NAMALWA (cell line): ENCODE measurements around the gene ADAMTS14.
"Not testable (repeated sequence)": the region's sequence is repeated elsewhere in the genome, so short reads cannot be mapped to it uniquely, and the experiment has no call there.

Experiments used
- DNase-seq: peaks from one replicate; pipeline ENCODE4 v3.0.0-alpha.2; 2015; ENCODE audit warnings: low spot score

ADAMTS14 gene, protein sequence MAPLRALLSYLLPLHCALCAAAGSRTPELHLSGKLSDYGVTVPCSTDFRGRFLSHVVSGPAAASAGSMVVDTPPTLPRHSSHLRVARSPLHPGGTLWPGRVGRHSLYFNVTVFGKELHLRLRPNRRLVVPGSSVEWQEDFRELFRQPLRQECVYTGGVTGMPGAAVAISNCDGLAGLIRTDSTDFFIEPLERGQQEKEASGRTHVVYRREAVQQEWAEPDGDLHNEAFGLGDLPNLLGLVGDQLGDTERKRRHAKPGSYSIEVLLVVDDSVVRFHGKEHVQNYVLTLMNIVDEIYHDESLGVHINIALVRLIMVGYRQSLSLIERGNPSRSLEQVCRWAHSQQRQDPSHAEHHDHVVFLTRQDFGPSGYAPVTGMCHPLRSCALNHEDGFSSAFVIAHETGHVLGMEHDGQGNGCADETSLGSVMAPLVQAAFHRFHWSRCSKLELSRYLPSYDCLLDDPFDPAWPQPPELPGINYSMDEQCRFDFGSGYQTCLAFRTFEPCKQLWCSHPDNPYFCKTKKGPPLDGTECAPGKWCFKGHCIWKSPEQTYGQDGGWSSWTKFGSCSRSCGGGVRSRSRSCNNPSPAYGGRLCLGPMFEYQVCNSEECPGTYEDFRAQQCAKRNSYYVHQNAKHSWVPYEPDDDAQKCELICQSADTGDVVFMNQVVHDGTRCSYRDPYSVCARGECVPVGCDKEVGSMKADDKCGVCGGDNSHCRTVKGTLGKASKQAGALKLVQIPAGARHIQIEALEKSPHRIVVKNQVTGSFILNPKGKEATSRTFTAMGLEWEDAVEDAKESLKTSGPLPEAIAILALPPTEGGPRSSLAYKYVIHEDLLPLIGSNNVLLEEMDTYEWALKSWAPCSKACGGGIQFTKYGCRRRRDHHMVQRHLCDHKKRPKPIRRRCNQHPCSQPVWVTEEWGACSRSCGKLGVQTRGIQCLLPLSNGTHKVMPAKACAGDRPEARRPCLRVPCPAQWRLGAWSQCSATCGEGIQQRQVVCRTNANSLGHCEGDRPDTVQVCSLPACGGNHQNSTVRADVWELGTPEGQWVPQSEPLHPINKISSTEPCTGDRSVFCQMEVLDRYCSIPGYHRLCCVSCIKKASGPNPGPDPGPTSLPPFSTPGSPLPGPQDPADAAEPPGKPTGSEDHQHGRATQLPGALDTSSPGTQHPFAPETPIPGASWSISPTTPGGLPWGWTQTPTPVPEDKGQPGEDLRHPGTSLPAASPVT

DNA sequence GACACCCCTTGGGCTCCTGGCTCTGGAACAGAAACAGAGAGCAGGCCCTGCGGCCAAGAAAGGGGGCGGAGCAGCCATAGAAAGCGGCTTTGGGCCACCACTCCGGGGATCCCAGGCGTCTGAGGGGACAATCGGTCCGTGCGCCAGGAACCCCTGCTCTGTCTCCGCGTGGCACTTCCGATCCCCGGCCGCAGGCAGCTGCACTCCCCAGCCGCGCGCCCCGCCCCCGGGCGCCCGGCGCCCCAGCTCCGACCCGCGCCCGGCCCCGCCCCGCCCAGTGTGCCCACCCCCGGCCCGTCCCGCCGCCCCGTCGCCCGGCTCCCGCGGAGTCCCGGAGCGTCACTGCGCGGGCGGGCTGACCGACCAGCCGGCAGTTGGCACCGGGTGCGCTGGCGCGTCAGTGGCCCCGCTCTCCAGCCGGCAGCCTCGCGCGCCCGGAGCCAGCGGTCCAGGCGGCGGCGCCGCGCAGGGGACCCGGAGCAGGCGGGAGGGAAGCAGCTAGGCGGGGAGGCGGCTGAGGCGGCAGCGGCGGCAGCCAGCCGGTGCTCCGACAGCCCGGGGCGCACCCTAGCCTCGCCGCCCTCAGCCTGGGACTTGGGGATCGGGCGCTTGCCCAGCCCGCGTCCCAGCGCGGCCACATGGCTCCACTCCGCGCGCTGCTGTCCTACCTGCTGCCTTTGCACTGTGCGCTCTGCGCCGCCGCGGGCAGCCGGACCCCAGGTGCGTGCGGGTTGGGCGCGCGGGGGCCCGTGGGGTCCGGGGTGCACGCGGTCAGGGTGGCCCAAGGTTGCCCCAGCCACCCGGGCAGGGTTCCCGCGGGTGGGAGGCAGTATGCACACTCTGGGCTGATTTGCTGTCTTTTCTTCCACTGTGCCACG lies at the start of gene ADAMTS14:
ADAMTS14 (plus strand) TSS at position 342 of the 878 bp plus-strand sequence; CDS start at position 639, 297 bp downstream.
- no peak for DNase-seq

DNA sequence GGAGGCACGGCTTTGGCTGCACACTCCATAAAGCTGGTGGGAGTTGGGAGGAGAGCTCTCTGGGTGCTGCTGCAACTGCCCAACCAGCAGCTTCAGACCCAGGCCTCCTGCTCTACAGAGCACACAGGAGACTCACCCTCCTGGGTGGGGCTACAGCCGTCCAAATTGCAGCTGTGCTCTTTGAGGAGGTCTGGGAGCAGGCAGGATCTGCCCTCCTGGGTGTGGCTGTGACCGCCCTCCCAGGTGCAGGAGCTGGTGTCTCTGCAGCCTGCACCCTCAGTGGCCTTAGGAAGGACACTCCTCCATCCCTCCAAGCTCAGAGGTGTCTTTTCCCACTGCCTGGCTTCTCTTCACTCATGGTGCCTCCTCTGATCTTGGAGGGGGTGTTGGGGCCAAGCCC lies 49.8 kb upstream of the ADAMTS14 start:
- no peak for DNase-seq

DNA sequence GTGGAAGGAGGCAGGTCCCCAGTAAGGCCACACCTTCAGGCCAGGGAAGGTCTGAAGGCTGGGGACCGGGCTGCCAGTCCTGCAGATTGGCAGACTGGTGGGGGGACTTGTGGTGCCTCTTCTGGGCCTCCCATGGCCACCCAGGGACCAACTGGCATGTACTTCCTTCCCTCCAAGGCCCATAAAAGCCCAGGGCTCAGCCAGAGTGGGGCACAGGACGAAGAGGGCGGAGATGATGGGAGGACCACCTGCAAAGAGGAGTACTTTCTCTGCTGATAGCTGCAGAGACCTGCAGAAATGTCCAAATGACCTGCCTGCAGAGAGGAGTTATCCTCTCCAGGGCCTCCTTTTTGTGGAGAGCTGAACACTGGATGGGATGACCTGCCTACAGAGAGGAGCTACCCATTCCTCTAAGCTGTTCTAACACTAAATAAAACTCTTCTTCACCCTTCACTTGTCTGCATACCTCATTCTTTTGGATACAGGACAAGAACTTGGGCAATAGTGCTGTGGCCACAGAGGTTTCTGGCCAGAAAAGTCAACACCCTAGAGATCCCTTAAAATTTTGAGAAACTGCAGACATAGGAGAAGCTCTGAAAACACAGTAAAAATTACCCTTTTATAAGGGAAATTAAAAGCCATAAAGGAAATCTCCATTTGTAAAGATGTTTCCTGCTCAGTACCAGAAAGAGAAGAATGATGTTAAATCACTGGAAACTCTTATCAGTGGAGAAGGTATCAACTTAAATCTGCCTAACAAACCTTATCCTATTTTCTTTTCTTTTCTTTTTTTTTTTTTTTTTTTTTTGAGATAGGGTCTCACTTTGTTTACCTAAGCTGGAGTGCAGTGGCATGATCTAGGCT lies 49.1 kb upstream of the ADAMTS14 start:
- no peak for DNase-seq

DNA sequence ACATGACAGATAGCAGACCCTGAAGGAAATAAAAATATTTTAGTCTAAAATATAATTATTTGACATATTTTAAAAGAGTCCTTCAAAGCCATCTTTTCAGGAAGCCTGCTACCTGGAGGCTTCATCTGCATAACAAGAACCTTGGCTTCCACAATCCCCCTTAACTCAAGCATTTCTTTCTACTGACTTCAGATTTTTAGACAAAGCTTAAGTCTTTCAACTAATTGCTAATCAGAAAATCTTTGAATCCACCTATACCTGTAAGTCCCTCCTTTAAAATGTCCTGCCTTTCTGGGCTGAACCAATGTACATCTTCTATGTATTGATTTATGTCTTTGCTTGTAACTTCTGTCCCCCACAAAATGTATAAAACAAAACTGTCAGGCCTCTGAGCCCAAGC lies 46.2 kb upstream of the ADAMTS14 start:
- DNase-seq: no peak

GRCh38 chr10:70629338-70629737 lies 43.0 kb upstream of the ADAMTS14 start:
- DNase-seq: no peak

DNA sequence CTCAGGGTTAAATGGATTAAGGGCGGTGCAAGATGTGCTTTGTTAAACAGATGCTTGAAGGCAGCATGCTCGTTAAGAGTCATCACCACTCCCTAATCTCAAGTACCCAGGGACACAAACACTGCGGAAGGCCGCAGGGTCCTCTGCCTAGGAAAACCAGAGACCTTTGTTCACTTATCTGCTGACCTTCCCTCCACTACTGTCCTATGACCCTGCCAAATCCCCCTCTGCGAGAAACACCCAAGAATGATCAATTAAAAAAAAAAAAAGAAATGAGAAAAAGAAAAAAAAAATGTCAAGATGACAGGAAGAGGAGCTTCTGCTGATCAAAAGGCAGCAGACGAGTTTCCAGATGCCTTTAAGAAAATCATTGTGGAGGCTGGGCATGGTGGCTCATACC lies 40.6 kb upstream of the ADAMTS14 start:
- DNase-seq: not testable (repeated sequence)

- no peak for DNase-seq
These were observed 38.3 kb upstream of the ADAMTS14 start for GRCh38 chr10:70634011-70634410.

GRCh38 chr10:70634515-70634914 lies 37.8 kb upstream of the ADAMTS14 start:
- DNase-seq: not testable (repeated sequence)

DNA sequence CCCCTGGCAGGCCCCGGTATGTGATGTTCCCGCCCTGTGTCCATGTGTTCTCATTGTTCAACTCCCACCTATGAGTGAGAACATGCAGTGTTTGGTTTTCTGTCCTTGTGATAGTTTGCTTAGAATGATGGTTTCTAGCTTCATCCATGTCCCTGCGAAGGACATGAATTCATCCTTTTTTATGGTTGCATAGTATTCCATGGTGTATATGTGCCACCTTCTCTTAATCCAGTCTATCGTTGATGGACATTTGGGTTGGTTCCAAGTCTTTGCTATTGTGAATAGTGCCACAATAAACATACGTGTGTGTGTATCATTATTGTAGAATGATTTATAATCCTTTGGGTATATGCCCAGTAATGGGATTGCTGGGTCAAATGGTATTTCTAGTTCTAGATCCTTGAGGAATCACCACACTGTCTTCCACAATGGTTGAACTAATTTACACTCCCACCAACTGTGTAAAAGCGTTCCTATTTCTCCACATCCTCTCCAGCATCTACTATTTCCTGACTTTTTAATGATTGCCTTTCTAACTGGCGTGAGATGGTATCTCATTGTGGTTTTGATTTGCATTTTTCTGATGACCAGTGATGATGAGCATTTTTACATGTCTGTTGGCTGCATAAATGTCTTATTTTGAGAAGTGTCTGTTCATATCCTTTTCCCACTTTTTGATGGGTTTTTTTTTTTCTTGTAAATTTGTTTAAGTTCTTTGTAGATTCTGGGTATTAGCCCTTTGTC lies 32.5 kb upstream of the ADAMTS14 start:
- DNase-seq: not testable (repeated sequence)

- not testable (repeated sequence) for DNase-seq
These were observed 29.0 kb upstream of the ADAMTS14 start for GRCh38 chr10:70643272-70643671.

DNA sequence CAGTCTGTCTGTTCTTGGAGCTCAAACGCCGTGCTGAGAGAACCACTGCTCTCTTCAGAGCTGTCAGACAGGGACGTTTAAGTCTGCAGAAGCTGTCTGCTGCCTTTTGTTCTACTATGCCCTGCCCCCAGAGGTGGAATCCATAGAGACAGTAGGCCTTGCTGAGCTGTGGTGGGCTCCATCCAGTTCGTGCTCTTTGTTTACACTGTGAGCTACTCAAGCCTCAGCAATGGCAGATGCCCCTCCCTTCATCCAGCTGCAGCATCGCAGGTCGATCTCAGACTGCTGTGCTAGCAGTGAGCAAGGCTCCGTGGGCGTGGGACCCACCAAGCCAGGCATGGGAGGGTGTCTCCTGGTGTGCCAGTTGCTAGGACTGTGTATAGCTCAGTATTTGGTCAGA lies 27.3 kb upstream of the ADAMTS14 start:
- DNase-seq: not testable (repeated sequence)

DNA sequence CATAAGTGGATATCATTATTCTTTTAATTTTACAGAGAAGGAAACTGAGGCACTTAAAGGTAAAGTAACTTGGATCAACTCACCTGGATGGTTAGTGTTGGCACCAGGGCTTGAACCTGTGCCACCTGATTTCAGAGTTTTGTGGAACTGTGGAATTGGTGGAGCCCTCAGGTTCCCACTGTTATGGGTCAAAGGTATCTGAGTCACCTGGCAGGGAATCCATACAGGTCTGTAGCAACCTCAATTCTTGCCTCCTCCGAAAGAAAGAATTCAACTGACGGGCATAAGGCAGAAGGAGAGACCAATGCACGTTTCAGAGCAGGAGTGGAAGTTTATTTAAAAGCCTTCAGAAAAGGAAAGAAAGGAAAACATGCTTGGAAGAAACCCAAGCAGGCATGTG lies 25.2 kb upstream of the ADAMTS14 start:
- no peak for DNase-seq

- DNase-seq: peak; percentile 11
These were observed 23.9 kb upstream of the ADAMTS14 start for GRCh38 chr10:70648427-70648826.

DNA sequence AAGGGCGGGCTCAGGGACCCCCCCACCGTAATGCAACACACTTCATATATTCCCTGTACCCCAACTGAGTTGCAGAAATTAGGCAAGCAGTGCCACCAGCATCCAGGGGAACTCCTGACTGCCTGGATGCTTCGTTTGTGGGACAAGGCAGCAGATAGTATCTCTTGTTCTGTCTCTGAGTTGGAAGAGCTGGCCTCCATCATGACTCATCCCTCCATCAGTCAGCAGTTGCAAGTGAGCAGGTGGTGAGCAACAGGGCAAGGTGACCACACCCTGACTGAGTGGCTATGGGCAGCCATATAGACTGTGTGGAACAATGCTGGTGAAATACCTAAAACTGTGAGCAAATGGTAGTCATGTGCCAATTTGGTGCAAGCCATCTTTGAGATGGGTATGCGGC lies 22.8 kb upstream of the ADAMTS14 start:
- DNase-seq: no peak

GRCh38 chr10:70650104-70650503 lies 22.2 kb upstream of the ADAMTS14 start:
- no peak for DNase-seq

- no peak for DNase-seq
These were observed 21.6 kb upstream of the ADAMTS14 start for GRCh38 chr10:70650718-70651117.

- peak; percentile 20 for DNase-seq
These were observed 20.6 kb upstream of the ADAMTS14 start for GRCh38 chr10:70651661-70652060.

- DNase-seq: no peak
These were observed 19.3 kb upstream of the ADAMTS14 start for GRCh38 chr10:70652761-70653657.
